ENCODE results near the gene MAP1LC3B2. TPM values are rescaled to one million over a fixed set of nuclear protein-coding genes. Genes with fewer than 3 reads are reported as not detected.

The MAP1LC3B2 gene
- total RNA-seq, 4 donors from 2014 or later = 3.5 to 13.9 (median 5.6) TPM; not detected in 1

GRCh38 chr12:116547955-116548501 is 11.2 kb upstream of the MAP1LC3B2 start:
- H3K27me3 ChIP-seq = no peaks in the 10 kb centered on the region
- no peaks in the 10 kb centered on the region for H3K9me3 ChIP-seq
- DNase-seq (ENCODE audit: low spot score in 2 of 2) = no peak
- peaks cover 18% of the 10 kb centered on the region for H3K4me1 ChIP-seq
- WGBS = 62% methylated on average over 10 of the region's 10 CpGs
- TF ChIP-seq POLR2AphosphoS5 (IDR thresholded peaks at IDR 0.05) = no peak
- no peak for TF ChIP-seq POLR2A (IDR thresholded peaks at IDR 0.05)
- no peak for TF ChIP-seq EP300 (IDR thresholded peaks at IDR 0.05)
- no peak for TF ChIP-seq CTCF (IDR thresholded peaks at IDR 0.05)
- no peak overlapping the region for H3K27ac ChIP-seq
- no peaks in the 10 kb centered on the region for H3K36me3 ChIP-seq
- no peak overlapping the region for H3K4me3 ChIP-seq

GRCh38 chr12:116549993-116550392 is 9.2 kb upstream of the MAP1LC3B2 start:
- H3K36me3 ChIP-seq = no peaks in the 10 kb centered on the region

GRCh38 chr12:116551151-116551550 is 8.0 kb upstream of the MAP1LC3B2 start:
- H3K36me3 ChIP-seq = no peaks in the 10 kb centered on the region
- no peaks in the 10 kb centered on the region for H3K9me3 ChIP-seq
- H3K27ac ChIP-seq = no peak overlapping the region
- DNase-seq (ENCODE audit: low spot score in 2 of 2) = no peak
- 91% methylated on average over 2 of the region's 2 CpGs for WGBS
- TF ChIP-seq CTCF (IDR thresholded peaks at IDR 0.05) = no peak
- TF ChIP-seq POLR2A (IDR thresholded peaks at IDR 0.05) = no peak
- TF ChIP-seq POLR2AphosphoS5 (IDR thresholded peaks at IDR 0.05) = no peak
- no peak for TF ChIP-seq EP300 (IDR thresholded peaks at IDR 0.05)
- H3K4me3 ChIP-seq = no peak overlapping the region
- H3K4me1 ChIP-seq = peaks cover 3% of the 10 kb centered on the region
- no peaks in the 10 kb centered on the region for H3K27me3 ChIP-seq

More at GRCh38 chr12:116549993-116550392, 9.2 kb upstream of the MAP1LC3B2 start:
- Histone ChIP-seq H3K9me3 (no peaks in the 10 kb centered on the region), H3K4me3 (no peak overlapping the region), H3K27me3 (no peaks in the 10 kb centered on the region), H3K4me1 (peaks cover 3% of the 10 kb centered on the region), H3K27ac (no peak overlapping the region)
- no peak for DNase-seq (ENCODE audit: low spot score in 2 of 2)
- no peak for TF ChIP-seq CTCF (IDR thresholded peaks at IDR 0.05)
- no peak for TF ChIP-seq EP300 (IDR thresholded peaks at IDR 0.05)
- TF ChIP-seq POLR2A (IDR thresholded peaks at IDR 0.05) = no peak
- TF ChIP-seq POLR2AphosphoS5 (IDR thresholded peaks at IDR 0.05) = no peak
- 93% methylated on average over 10 of the region's 10 CpGs for WGBS

GRCh38 chr12:116551619-116551951 is 7.6 kb upstream of the MAP1LC3B2 start:
- 88% methylated on average over 2 of the region's 2 CpGs for WGBS
- Histone ChIP-seq H3K4me1 (peaks cover 3% of the 10 kb centered on the region), H3K4me3 (no peak overlapping the region), H3K9me3 (no peaks in the 10 kb centered on the region), H3K36me3 (no peaks in the 10 kb centered on the region), H3K27me3 (no peaks in the 10 kb centered on the region), H3K27ac (no peak overlapping the region)
- no peak for TF ChIP-seq EP300 (IDR thresholded peaks at IDR 0.05)
- TF ChIP-seq CTCF (IDR thresholded peaks at IDR 0.05) = no peak
- TF ChIP-seq POLR2A (IDR thresholded peaks at IDR 0.05) = no peak
- no peak for TF ChIP-seq POLR2AphosphoS5 (IDR thresholded peaks at IDR 0.05)
- no peak for DNase-seq (ENCODE audit: low spot score in 2 of 2)

- Histone ChIP-seq H3K27me3 (no peaks in the 10 kb centered on the region), H3K4me3 (no peak overlapping the region), H3K27ac (no peak overlapping the region), H3K4me1 (peaks cover 3% of the 10 kb centered on the region), H3K36me3 (no peaks in the 10 kb centered on the region), H3K9me3 (no peaks in the 10 kb centered on the region)
- TF ChIP-seq POLR2A (IDR thresholded peaks at IDR 0.05) = no peak
- no peak for TF ChIP-seq CTCF (IDR thresholded peaks at IDR 0.05)
- no peak for TF ChIP-seq POLR2AphosphoS5 (IDR thresholded peaks at IDR 0.05)
- no peak for TF ChIP-seq EP300 (IDR thresholded peaks at IDR 0.05)
- 88% methylated on average over 16 of the region's 16 CpGs for WGBS
- DNase-seq (ENCODE audit: low spot score in 2 of 2) = peak in 1 of 2 donors; percentile 70
Measured at GRCh38 chr12:116551952-116552772, 7.0 kb upstream of the MAP1LC3B2 start.
